ENCODE data around the gene PPP1R12A.

Gene PPP1R12A

DNA sequence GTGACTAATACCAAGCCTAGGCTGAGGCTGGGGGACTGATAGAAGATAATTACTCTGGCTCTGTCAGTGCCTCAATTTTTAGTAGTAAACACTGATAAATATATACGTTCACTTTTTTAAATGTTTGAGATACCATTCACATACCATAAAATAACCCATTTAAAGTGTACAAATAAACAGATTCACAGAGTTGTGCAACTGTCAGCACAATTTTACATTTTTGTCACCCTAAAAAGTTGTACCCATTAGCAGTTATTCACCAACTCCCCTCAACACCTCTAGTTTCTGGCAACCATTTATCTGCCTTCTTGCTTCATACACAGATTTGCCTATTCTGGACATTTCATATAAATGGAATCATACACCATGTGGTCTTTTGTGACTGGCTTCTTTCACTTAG lies 15.1 kb downstream of the PPP1R12A start:
- DNase-seq (ENCODE audit: low read depth): no peak
- TF ChIP-seq, protein P1, sequence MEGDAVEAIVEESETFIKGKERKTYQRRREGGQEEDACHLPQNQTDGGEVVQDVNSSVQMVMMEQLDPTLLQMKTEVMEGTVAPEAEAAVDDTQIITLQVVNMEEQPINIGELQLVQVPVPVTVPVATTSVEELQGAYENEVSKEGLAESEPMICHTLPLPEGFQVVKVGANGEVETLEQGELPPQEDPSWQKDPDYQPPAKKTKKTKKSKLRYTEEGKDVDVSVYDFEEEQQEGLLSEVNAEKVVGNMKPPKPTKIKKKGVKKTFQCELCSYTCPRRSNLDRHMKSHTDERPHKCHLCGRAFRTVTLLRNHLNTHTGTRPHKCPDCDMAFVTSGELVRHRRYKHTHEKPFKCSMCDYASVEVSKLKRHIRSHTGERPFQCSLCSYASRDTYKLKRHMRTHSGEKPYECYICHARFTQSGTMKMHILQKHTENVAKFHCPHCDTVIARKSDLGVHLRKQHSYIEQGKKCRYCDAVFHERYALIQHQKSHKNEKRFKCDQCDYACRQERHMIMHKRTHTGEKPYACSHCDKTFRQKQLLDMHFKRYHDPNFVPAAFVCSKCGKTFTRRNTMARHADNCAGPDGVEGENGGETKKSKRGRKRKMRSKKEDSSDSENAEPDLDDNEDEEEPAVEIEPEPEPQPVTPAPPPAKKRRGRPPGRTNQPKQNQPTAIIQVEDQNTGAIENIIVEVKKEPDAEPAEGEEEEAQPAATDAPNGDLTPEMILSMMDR (conservative IDR thresholded peaks at IDR 0.05; ENCODE audit: control insufficient read depth, insufficient read depth, low read depth, low read length): no peak
- no peak overlapping the region for H3K4me3 ChIP-seq (ENCODE audit: control insufficient read depth, low read depth, low read length)

DNA sequence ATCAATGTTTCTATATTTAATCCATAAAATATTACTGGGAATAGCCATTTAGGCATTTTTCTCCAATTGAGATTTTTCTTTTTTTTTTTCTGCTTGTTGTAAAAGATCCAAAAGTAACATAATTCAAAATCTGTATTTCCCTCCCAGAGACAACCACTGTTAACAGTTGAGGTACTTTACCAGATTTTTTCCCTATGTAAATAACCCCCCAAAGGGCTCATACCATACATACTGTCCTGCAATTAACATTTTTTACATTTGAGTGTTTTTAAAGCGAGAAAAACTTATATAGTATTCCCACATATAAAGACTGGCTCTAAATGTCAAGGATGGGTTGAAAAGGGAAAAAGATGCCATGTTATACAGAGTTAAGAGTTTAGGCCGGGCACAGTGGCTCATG lies 18.1 kb downstream of the PPP1R12A start:
- no peak overlapping the region for H3K4me3 ChIP-seq (ENCODE audit: control insufficient read depth, low read depth, low read length)
- TF ChIP-seq, protein P1 (conservative IDR thresholded peaks at IDR 0.05; ENCODE audit: control insufficient read depth, insufficient read depth, low read depth, low read length): no peak
- no peak for DNase-seq (ENCODE audit: low read depth)

DNA sequence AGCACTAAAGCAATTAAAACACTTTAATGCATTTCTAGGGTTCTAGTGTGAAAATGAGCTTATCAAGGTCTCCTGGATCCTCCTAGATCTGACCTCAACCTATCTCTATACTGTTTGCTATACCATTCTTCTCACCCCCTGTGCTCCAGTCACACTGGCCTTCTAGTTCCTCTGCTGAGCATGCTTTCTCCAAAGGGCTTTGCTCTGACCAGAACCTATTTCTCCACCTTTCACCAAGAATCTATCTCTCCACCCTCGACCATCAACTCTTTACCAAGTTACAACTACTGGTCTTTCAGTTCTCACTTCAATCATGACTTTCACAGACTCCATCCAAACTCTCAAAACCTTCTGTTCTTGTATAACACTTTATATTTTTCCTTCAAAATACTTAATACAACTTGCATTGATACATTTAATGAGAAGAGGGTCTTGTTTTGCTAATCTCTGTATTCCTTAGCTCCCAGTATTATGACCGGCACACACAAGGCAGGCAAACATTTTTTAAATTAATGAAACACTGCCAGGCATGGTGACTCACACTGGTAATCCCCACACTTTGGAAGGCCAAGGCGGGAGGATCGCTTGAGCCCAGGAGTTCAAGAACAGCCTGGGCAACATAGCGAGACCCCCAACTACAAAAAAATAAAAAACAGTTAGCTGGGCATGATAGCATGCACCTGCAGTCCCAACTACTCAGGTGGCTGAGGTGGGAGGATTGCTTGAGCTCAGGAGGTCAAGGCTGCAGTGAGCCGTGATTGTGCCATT lies 22.8 kb downstream of the PPP1R12A start:
- DNase-seq (ENCODE audit: low read depth): peak; percentile 54
- no peak overlapping the region for H3K4me3 ChIP-seq (ENCODE audit: control insufficient read depth, low read depth, low read length)
- TF ChIP-seq, protein P1 (conservative IDR thresholded peaks at IDR 0.05; ENCODE audit: control insufficient read depth, insufficient read depth, low read depth, low read length): no peak

DNA sequence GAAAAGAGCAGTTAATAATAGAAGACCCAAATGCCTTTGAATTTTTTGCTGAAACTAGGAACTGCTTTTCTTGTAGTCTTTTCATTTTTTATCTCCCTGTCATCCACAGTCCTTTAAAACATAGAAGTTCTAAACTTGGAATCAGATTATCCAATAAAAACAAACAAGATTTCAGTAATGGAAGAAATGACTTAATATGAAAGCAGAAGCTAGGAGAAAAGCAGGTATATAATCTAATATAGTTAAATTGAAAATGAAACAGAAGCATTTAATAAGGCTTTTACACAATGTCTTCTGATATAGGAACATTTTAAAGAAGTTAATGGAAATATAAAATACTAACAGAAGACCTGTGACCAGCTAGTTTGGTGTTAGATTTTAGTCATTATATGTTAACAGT lies 26.5 kb downstream of the PPP1R12A start:
- H3K4me3 ChIP-seq (ENCODE audit: control insufficient read depth, low read depth, low read length): no peak overlapping the region
- TF ChIP-seq, protein P1 (conservative IDR thresholded peaks at IDR 0.05; ENCODE audit: control insufficient read depth, insufficient read depth, low read depth, low read length): no peak
- DNase-seq (ENCODE audit: low read depth): no peak

DNA sequence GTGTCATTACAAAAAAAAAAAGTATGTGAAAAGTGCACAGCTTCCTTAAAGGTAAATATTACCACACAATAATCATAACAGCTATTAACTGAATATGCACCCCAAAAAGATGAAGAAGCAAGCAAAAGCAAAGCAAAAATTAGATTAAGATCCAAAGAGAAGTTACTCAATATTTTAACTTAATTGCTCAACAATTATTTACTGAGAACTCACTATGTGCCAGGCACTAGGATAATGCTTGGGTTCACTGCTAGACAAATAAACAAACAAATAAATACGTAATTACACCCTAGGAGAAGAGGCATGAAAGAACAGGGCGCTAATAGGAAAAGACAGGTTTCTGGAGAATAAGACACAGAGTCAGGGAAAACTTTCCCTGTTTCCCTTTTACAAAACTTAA lies 33.4 kb downstream of the PPP1R12A start:
- TF ChIP-seq, protein P1 (conservative IDR thresholded peaks at IDR 0.05; ENCODE audit: control insufficient read depth, insufficient read depth, low read depth, low read length): no peak
- DNase-seq (ENCODE audit: low read depth): no peak

DNA sequence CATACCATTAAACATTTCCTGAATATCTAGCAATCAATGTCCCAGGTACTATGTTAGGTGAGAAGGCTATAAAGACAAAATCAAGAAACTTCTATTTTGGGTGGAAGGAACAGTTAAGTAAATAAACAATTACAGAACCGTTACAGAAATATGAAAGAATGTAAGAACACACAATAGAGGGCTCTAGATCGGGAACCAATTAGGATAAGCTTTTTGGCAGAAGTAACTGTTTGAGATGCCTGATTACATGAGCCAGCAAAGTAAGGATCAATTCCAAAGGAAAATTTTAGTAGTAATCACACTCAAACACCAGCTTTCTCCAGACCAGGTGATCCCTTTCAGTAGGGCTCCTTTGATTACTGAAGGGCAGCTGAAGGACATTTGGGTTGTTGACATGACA lies 33.9 kb downstream of the PPP1R12A start:
- DNase-seq (ENCODE audit: low read depth): no peak
- TF ChIP-seq, protein P1 (conservative IDR thresholded peaks at IDR 0.05; ENCODE audit: control insufficient read depth, insufficient read depth, low read depth, low read length): no peak
- H3K4me3 ChIP-seq (ENCODE audit: control insufficient read depth, low read depth, low read length): no peak overlapping the region

More for the DNA sequence above, 33.4 kb downstream of the PPP1R12A start:
- no peak overlapping the region for H3K4me3 ChIP-seq (ENCODE audit: control insufficient read depth, low read depth, low read length)
